Brain microvascular endothelial cell (primary cell): ENCODE measurements around the gene TAF5L.

Experiments used
- DNase-seq: peaks from one replicate; pipeline ENCODE4 v3.0.0-alpha.2; 2020
- H3K27ac ChIP-seq: fragments of 250-450 bp; sonication (Bioruptor Pico); 2 replicates; pipeline ENCODE4 v1.5.1; 2020; ENCODE audit warnings: mild to moderate bottlenecking, moderate library complexity
- H3K27me3 ChIP-seq: fragments of 250-450 bp; sonication (Bioruptor Pico); replicated peaks from 2 replicates; pipeline ENCODE4 v1.5.1; 2020; ENCODE audit warnings: mild to moderate bottlenecking
- H3K36me3 ChIP-seq: fragments of 250-450 bp; sonication (Bioruptor Pico); replicated peaks from 2 replicates; pipeline ENCODE4 v1.5.1; 2020; ENCODE audit warnings: mild to moderate bottlenecking
- H3K4me3 ChIP-seq: 2 replicates; pipeline ENCODE4 v1.5.1; 2011; ENCODE audit warnings: low read depth, mild to moderate bottlenecking, control low read depth, low read length, moderate library complexity
- in situ Hi-C: cut with HindIII; loops from 2 replicates; pipeline ENCODE4 v1.10.0; 2017; ENCODE audit warnings: low sequenced_read_pairs, low pct_ligation_motif_present
- TF ChIP-seq, protein P1 (sequence below): IDR thresholded peaks from 2 replicates; pipeline ENCODE4 v1.5.1; 2011; ENCODE audit warnings: low read depth, mild to moderate bottlenecking, moderate library complexity, low read length, control low read depth, inconsistent platforms; ENCODE audit errors: missing control alignments

TAF5L gene

DNA sequence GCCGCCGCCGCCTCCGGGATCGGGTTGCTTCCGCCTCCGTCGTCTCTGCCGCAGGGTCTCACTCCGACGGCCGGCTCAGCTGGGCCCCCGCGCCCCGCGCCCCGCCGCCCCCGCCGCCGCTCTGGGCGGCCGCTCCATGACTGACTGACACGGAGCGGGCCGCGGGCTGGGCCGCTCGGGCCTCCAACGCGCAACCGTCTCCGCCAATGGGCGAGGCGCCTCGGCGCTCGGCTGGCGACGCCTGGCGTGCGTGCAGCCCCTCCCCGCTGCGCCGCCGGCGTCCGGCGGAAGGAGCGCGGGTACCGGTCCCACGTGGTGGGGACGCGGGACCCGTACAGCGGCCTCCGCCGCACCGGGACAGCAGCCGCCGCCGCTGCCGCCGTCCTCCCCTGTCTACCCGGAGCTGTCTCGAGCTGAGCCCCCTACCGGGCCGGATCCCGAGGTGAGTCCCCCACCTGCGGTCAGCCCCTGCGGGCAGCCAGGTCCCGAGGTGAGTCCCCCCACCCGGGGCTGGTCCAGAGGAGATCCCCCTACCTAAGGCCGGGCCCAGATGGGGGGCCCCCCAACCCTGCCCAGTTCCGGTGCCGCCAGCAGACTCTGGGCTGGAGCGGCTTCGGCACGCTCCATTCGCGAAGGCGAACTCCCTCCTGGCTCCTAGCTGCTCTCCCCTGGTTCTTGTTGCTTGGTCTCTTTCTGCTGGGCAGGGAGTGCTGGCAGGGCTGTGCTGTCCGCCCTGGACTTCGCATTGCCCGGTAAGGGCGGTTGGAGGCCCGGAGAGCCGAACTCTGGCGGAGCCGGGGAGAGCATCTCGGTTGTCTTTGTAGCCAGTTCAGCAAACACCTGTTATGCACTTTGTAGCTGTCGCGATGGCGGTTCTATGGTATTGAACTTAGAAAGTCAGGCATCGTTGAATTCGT is at the start of gene TAF5L, which contains the start of gene URB2:
TAF5L (minus strand) TSS at position 208 of the 917 bp plus-strand sequence. CDS start 11,640 bp downstream, outside the sequence.
URB2 (plus strand) TSS at position 333 of the 917 bp plus-strand sequence. CDS start 1,387 bp downstream, outside the sequence.
- H3K27me3 ChIP-seq, result no peaks in the 10 kb centered on the region
- peak within 1 kb of the TSS; percentile 78 for H3K27ac ChIP-seq
- no peaks in the 10 kb centered on the region for H3K36me3 ChIP-seq
- H3K4me3 ChIP-seq, result peak within 1 kb of the TSS; percentile 91
- peak; percentile 76 for DNase-seq
- in situ Hi-C loops, result loop anchor here (25.0 kb wide), 1 partner anchor 686 kb away; no protein-coding TSS in a partner anchor
- TF ChIP-seq, protein P1, sequence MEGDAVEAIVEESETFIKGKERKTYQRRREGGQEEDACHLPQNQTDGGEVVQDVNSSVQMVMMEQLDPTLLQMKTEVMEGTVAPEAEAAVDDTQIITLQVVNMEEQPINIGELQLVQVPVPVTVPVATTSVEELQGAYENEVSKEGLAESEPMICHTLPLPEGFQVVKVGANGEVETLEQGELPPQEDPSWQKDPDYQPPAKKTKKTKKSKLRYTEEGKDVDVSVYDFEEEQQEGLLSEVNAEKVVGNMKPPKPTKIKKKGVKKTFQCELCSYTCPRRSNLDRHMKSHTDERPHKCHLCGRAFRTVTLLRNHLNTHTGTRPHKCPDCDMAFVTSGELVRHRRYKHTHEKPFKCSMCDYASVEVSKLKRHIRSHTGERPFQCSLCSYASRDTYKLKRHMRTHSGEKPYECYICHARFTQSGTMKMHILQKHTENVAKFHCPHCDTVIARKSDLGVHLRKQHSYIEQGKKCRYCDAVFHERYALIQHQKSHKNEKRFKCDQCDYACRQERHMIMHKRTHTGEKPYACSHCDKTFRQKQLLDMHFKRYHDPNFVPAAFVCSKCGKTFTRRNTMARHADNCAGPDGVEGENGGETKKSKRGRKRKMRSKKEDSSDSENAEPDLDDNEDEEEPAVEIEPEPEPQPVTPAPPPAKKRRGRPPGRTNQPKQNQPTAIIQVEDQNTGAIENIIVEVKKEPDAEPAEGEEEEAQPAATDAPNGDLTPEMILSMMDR, result no peak

DNA sequence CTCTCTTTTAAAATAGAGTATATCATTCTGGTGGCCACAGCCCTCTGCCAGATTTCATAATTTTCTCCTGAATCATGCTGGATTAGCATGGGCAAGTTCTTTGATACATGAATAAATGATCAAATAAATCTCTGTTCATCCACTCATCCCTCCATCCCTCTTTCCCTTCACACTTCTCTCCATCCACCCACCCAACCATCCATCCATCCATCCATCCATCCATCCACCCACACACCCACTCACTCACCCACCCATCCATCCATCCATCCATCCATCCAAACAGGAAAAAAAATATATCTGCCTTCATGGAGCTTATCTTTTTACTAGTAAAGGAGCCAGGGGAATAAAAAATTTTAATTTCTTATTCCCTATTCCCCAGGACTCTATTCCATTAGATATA is 49.5 kb upstream of the TAF5L start:
- Histone ChIP-seq H3K36me3 (no peaks in the 10 kb centered on the region), H3K27ac (no peak overlapping the region), H3K4me3 (no peak overlapping the region), H3K27me3 (no peaks in the 10 kb centered on the region)
- in situ Hi-C loops, result no loop called here
- DNase-seq, result no peak
- TF ChIP-seq, protein P1, result no peak

DNA sequence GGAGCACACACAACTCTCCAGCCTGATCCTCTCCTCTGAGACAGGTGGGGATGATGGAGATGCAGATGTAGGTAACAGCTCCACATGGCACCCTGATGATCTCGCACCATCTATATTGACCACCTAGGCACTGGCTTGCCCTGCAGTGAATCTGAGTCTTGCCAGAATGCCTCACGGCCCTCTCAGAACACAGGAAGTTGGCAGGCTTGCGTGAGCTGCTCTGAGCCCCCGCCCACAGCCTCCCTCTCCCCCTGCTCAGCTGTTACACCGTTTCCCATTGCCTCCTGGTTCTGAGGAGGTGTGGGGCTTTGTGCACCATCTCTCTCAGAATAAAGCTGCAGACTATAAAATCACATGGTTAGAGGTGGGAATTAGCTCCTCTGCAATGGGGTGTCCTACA is 48.1 kb upstream of the TAF5L start:
- in situ Hi-C loops, result no loop called here
- Histone ChIP-seq H3K36me3 (no peaks in the 10 kb centered on the region), H3K27ac (no peak overlapping the region), H3K4me3 (no peak overlapping the region), H3K27me3 (no peaks in the 10 kb centered on the region)
- TF ChIP-seq, protein P1, result no peak
- DNase-seq, result no peak

DNA sequence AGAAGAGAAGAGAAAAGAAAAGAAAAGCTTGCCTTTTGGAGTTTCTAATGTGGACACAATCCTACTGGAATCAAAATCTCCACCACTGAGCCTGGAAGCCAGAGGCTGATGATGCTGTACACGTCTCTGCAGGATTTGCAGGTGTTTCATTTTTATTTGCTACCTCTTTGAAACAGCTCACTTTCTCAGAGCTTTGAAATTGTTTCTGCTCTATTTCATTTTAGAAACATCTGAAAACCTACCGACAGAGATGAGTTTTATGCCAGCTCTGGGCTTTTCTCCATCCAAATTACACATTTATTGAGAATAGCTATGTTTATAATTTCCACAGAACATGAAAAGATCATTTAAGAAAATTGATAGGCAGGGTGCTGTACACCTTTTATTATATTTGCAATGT is 46.3 kb upstream of the TAF5L start:
- in situ Hi-C loops, result no loop called here
- no peak overlapping the region for H3K4me3 ChIP-seq
- H3K27ac ChIP-seq, result no peak overlapping the region
- H3K36me3 ChIP-seq, result no peaks in the 10 kb centered on the region
- H3K27me3 ChIP-seq, result no peaks in the 10 kb centered on the region
- TF ChIP-seq, protein P1, result no peak
- no peak for DNase-seq

DNA sequence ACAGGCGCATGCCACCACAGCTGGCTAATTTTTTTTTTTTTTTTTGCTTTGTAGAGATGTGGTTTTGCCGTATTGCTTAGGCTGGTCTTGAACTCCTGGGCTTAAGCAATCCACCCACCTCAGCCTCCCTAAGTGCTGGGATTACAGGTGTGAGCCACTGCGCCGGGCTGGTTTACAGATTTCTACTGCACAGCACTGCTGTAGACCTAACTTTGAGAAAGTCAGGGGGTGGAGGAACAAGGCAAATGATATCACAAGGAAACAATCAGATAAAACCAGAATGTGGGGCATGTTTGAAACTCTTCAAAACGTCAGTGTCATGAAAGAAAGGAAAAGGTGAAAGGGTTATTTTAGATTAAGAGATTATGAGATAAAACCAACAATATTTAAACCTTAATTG is 45.4 kb upstream of the TAF5L start:
- Histone ChIP-seq H3K27me3 (no peaks in the 10 kb centered on the region), H3K36me3 (no peaks in the 10 kb centered on the region), H3K27ac (no peak overlapping the region), H3K4me3 (no peak overlapping the region)
- TF ChIP-seq, protein P1, result no peak
- DNase-seq, result no peak
- in situ Hi-C loops, result no loop called here
